CD4-positive, alpha-beta T cell treated with Interleukin-4 for 4 hours (primary cell): ENCODE results near the gene PDLIM4.

ENCODE experiments used
- DNase-seq: peaks from one replicate; pipeline ENCODE4 v3.0.0-alpha.2; 2020

Gene PDLIM4

GRCh38 chr5:132254321-132254977 lies 3.0 kb upstream of the PDLIM4 start:
- no peak for DNase-seq

DNA sequence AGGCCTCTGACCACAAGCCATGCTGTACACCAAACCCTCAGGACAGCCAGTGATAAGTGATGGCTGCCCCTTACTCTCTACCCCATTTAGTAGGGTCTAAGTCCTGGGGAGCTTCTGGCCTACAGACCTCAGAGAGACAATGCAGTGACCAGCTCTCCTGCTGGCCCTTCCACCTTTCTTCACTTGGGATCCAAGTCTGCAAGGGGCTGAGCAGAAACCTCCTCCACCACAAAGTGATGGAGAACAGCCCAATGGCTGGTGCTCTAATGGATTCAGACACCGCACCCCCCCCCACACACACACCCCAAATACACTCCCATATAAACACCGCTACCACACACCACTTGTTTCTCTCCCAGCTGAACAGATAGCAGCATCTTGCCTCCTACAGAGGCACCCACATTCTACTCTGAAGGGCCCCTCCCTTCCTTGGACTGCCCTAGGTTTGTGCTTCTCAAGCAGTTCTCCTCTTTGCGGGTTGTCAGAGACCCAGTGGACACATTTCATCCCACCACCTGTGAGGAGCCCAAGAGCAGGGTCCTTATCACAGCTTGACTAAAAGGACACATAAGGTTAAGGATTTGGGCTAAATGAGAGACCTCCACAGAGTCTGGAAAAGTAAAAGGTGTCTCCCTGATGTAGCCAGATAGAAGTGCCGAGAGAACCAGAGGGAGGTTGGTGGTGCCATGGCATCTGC lies 1.3 kb upstream of the PDLIM4 start:
- no peak for DNase-seq

DNA sequence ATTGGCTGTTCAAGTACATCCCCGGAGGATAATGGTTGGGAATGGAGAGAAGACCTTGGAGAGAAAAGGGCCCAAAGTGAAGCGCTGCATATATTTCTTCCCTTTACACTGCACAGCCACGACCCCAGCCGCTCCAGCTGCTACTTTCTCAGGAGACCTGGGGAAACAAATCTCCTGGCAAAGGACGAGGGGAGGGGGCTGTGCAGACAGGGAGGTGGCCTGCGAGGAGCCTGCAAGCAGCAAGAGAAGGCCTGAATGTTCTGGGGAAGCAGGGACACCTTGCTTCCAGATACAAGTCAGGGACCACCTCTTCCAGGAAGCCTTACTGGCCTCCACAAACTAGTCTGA lies 739 bp upstream of the PDLIM4 start:
- no peak for DNase-seq

GRCh38 chr5:132258102-132259068 lies 889 bp downstream of the PDLIM4 start:
- no peak for DNase-seq

GRCh38 chr5:132259069-132259851 lies 1.8 kb downstream of the PDLIM4 start:
- DNase-seq: no peak

- no peak for DNase-seq
Observed at GRCh38 chr5:132260051-132260450, 2.6 kb downstream of the PDLIM4 start.

DNA sequence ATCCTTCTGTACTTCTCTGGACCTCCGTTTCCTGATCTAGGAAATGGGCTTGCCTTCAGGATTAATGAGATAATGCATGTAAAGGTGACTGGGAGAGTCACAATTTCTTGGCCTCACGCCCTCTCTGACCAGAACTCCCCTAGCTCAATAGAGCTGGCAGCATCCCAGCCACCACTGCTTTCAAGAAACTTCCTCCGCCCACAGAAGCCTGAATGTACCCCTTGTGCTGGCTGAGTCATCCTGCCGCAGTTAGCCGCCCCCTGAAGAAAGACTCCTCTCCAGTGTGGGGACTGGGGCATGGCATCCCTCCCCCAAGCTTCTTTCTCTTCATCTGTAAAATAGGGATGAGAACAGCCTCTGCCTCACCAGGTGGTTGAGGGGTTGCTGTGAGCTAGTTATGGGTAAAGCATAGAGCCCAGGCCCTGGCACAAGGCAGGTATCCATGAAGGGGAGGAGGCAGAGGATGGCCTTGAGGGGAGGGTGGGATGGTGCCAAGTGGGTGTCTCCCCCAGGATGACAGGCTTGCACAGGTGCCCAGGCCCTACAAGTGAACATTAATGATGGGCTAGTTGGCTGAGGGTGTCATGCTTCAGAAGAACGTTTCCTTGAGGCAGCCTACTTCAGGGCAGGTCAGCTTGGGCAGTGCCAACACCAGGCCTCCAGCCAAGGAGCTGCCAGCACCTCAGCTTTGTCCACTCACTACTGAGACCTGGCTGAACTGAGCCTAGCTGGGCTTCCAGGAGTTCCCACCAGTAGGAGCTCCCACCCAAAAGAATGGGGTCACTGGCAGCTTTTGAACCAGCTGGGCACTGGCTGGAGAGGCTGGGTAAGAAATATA lies 3.4 kb downstream of the PDLIM4 start:
- no peak for DNase-seq

DNA sequence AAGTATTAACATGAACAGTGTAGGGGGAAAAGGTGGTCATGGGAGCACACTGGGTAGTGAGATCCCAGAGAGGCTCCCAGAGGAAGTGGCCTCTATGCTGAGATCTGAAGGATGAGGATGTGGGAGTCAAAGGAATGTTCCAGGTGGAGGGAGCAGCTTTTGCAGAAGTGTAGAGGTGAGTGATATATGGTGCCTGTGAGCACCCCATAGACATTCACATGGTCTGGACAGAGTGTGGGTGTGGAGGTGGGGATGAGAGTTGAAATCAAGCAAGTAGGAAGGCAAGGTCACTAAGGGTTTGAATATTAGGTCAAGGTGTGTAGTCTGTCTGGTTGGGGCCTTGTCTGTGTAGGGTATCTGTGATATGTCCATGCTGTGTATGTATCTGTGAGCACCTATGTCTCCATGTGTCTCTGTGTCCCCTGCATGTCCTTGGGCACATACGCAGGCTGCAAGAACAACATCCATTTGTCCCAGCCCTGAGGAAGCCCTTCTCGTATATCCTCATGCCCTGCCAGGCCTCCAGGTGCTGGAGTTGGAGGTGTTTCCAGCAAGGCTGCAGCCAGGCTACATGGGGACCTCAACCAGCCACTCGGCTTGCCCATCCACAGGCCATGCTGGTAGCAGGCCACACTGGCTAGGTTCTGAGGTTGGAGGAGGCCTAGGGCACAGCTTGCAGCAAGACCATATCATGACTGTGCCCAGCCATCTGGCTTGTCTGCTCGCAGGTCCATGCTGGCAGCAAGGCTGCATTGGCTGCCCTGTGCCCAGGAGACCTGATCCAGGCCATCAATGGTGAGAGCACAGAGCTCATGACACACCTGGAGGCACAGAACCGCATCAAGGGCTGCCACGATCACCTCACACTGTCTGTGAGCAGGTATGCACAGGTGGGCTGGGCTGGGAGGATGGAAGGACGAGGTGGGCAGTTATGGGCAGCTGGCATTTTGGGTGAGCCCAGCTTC lies 4.7 kb downstream of the PDLIM4 start:
- no peak for DNase-seq

DNA sequence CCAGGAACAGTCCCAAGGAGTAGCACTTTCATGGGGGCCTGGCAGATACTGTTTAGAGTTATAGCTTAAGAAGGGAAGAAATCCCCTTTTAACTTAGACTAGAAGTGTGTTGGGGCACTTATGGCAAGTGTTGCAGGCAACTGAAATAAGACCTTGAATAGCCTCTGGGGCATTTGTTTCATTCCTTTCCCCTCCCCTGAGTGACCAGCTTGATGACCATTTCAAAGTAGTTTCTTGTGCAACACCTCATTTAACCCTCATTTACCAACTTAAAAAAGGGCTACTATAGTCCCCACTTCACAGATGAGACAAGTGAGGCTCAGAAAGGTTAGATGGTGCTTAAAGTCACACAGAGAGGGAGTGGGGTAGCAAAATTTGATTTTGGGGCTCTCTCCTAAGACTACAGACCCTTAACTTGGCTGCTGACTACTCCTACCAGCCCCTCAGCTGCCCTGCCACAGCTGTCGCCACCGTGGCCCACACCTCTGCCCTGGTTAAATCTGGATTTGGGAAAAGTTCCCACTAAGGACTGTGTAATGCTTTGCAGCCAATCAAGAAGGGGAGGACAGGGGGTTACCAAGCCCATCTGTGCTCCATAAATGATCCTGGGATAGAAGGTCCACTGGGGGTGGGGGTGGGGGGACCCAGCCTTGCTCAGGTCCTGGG lies 5.5 kb downstream of the PDLIM4 start:
- DNase-seq: no peak

DNA sequence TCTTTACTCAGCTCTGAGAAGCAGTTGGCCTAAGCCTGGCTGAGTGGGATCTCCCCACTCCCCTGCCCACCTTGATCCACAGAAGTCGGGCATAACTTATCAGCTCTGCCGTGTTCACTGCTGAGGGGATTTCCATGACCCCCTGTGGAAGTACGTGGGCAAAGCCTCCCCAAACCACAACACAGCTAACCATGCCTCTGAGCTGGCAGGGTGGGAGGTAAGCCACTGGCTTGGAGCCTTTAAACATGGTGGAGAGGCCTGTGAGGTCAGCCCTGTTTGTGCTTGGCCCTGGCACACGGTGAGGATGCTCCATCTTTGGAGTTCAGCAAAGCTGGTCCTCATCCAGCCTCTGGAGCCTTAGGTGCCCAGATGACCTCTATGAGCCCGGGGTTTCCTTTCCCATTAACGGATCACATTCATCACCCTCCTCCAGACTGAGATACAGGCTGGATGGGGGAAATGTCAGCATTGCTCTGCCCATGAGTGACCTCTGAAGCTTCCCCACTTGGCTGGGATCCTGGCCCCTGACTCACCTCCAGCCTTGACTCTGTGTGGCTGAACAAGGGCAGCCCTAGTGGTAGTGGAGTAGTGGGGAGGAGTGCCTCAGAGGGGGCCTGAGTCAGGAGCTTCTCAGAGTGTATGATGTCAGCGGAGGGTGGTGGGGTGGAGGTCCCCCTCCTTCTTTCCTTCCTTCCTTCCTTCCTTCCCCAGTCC lies 6.2 kb downstream of the PDLIM4 start:
- DNase-seq: no peak

GRCh38 chr5:132264546-132265335 lies 7.2 kb downstream of the PDLIM4 start:
- no peak for DNase-seq

DNA sequence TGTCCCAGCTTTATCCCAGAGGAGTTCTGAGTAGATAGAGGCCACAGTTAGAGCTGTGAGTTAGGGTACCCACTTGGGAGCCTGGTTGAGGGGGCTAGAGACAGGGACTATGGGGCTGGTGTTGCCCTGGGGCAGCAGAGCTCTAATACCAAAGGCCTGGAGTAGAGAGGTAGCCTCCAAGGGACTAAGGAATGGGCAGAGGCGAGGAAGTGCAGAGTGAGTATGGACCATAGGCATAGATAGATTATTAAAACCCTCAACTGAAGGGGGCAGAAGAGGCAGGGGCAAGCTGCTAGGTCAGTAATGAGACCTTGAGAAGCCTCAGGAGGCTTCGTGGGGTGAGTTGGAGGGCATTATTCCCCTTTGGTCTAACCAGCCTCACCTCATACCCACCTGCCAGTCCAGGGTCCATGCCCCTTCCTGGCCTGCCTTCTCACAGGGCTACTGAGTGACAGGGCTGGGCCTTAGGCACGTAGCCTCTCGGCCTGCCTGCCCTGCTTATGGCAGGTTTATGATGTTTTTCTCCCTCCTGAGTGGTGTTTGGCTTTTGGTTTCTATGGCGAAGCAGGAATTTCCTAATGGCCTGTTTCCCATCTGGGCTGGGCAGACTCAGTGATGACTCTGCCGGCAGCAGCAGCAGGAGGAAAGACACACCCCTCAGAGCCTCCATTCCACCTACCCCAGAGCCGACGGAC lies 8.0 kb downstream of the PDLIM4 start:
- DNase-seq: no peak

DNA sequence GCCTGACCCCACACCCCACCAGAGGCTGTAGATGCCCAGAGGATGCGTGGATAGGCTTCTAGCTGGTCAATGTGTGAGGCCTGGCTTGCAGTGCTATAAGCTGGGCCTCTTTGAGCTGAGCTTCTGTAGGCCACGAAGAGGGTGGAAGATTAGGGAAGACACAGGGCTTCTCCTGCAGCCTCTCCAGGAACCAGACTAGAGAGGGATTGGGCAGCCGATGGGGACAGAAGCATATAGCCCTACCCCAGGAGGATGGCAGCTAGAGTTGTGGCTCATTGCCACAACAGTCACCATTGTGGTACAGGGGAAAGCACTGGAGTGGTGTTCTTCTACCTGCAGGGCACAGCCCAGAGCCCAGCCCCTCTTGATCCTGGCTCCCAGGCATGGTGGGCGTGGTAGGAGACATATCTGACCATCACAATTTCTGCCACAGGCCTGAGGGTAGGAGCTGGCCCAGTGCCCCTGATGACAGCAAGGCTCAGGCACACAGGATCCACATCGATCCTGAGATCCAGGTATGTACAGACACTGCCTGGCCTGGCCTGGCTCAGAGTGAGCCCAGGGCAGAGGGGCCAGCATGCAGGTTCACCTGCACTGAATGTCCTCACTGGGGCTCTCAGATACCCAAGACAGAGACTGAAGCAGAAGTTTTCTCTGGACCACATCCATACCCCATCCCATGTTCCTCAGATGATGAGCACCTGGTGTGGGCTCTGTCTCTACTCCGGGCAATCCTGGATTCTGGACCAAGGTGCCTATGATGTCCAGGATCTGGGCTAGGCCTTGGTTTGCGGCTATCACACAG lies 8.7 kb downstream of the PDLIM4 start:
- no peak for DNase-seq

GRCh38 chr5:132266836-132267160 lies 9.3 kb downstream of the PDLIM4 start:
- no peak for DNase-seq

DNA sequence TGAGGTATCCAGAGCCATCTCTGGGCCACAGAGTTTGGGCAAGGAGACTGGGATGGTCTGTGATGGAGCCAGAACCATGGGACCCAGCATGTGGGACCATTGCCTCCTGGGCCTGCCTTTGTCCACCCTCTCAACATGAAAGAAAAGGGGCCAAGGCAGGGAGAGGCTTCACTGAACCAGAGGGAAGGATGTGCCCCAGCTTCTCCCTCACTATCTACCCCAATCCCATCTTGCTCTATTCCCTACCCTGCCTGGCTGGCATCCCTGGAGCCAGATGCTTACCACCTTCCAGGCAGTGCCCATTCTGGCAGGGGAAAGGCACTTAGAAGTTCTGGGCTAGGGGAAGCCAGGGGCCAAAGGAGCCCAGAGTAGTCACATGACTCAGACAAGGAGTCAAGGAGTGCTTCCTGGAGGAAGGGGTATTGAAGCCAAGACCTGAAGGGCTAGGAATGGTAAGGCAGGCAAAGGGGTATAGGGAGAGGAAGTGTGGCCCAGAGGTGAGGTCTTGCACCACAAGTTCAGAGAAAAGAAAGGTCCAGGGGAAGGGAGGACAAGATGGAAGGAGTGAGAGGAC lies 9.8 kb downstream of the PDLIM4 start:
- no peak for DNase-seq

- no peak for DNase-seq
Observed at GRCh38 chr5:132267931-132268768, 10.7 kb downstream of the PDLIM4 start.
